Heart left ventricle (tissue), 13 donors: Measurements from ENCODE around the gene ADGRL3.

ENCODE experiments used
- CTCF ChIP-seq, 12 donors: fragments of 200-600 bp; sonication (generic) in 4 of 12; IDR thresholded peaks; one replicate each; pipeline versions ENCODE4 v1.5.0 to v1.8.0; 2018 to 2022; ENCODE audit warnings: antibody characterized with exemption in 12 of 12, mild to moderate bottlenecking in 5 of 12
- POLR2A ChIP-seq, 2 donors: fragments of 450-650 bp; IDR thresholded peaks; one replicate each; pipeline ENCODE4 v1.6.1; 2017; ENCODE audit warnings: antibody characterized with exemption in 2 of 2, mild to moderate bottlenecking in 2 of 2, moderate library complexity in 2 of 2
- donor health status: ischemic (EF 13 %, LVEDD 7.1; RV severe dilation, severe dysfunction).
- donor health status: DM: no; HTN: yes; CAD: no.
- donor health status: DM: no; HTN: no; CAD: no.
- donor health status: ischemic (EF 25% LVEDD 6.9; RV normal size, moderate dysfunction).
- donor health status: ischemic (EF 25% LVEDD 5.7; RV mildly dilated, moderate dysfunction).
- donor health status: ischemic (EF 35%, LVEDD 5.7; RV mildly dilated, moderate dysfunction).
- donor health status: nonischemic (EF 11% LVEDD 7.7; RV severe dilation, severe dysfunction).
- donor health status: DM: yes; HTN: yes; CAD: no.
- donor health status: PGD.
- donor health status: ischemic (EF 29% LVEDD 5.4; RV normal size, mild dysfunction).
- donor health status: nonischemic (EF 23%, LVEDD 6.1; RV moderate dilation, normal function).

GRCh38 chr4:62077406-62077805 is 877.3 kb downstream of the ADGRL3 start:
- TF ChIP-seq POLR2A (IDR thresholded peaks at IDR 0.05) (no peak), CTCF (IDR thresholded peaks at IDR 0.05) (no peak)
